NCI-H2196 (cell line): Measurements from ENCODE around the gene PRDX1.

Experiments
- DNase-seq: peaks from one replicate; lab custom pipeline; 2025; ENCODE audit not compliant: unreplicated experiment; lab: John Stamatoyannopoulos, UW

Gene PRDX1

GRCh38 chr1:45521413-45522323 is at the start of gene PRDX1:
Gene PRDX1, minus strand, starts transcription at chr1:45521884. Its CDS starts 2,841 bp downstream, at chr1:45519043.
- peak; percentile 95 for DNase-seq

- no peak for DNase-seq
Measured at GRCh38 chr1:45570631-45571030, 48.9 kb upstream of the PRDX1 start.

DNA sequence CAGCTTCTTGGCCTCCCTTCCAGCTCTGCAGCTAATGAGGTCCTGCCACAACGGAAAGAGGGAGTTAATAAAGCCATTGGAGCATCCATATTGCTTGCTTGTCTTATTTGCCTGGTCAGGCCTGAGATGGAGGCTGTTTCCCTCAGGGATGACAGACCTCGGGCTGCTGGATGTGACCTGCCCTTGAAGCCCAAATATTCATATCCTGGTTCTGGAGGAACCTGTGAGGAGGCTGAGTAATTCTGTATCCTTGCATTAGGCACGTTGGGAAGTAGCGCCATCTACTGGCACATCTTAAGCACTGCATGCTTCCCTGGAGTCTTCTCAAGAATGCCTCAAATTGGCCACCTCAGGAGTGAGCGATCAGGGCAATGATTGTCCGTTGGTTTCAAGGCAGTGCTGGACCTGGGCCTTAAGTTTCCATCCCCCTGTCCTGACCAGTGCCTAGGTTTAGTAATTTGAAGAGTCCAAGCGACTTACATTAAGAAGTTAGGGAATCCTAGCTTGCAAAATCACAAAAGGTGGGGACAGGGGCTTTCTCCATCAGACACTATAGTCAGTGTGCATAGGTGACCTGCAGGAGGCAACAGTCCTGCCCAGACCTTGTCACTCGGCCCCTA is 48.4 kb upstream of the PRDX1 start:
- peak; percentile 73 for DNase-seq

DNA sequence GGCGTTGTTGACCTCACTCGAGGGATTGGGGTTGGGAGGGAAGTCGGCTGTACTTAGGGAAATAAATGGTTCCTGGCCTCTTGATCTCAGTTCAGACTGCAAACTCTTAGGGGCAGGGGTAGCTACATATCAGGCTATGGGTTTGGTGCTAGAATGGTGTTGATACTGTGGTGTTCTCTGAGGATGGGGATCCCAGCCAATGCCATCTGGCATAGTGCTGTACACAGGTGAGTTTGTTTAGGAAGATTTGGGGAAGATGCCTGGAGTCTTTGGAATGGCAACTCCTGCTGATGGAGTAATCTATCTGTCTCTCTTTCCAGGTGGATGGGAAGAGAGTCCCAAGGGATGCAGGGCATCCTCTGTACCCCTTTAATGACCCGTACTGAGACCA is 47.9 kb upstream of the PRDX1 start:
- no peak for DNase-seq

- DNase-seq = no peak
Measured at GRCh38 chr1:45568421-45568820, 46.7 kb upstream of the PRDX1 start.

- no peak for DNase-seq
Measured at GRCh38 chr1:45567911-45568310, 46.2 kb upstream of the PRDX1 start.

DNA sequence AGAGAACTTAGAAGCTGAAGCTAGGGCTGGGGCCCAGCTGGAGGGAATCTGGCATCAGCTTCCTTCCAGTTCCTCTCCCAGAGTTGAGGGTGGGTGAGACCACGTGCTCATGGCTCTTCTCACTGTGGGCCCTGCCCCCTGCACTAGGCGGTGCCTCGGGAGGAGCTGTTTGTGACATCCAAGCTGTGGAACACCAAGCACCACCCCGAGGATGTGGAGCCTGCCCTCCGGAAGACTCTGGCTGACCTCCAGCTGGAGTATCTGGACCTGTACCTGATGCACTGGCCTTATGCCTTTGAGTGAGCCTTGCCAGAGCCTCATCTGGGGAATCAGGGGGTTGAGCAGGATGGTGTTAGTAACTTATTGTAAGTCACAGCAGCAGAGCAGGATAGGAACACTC is 45.0 kb upstream of the PRDX1 start:
- DNase-seq = no peak

DNA sequence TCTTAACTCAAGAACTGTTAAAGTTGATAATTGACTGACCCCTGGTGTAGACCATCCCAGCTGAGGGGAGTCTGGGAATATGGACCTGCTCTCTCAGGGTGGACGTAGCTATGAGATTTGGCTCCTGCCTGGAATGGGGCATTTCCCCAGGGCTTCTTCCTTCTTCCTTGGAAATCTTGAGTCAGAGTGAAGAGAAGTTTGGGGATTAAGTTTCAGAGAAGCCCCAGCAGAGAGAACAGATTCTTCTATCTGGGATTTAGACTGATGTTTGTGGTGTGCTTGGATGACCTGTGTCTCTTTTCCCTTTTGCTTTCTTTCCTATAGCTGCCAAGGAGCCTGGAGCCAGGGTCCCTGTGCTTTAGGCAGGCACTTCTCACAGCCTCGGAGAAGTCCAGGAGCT is 42.2 kb upstream of the PRDX1 start:
- no peak for DNase-seq

- DNase-seq = peak; percentile 90
Measured at GRCh38 chr1:45557422-45557944, 35.8 kb upstream of the PRDX1 start.

DNA sequence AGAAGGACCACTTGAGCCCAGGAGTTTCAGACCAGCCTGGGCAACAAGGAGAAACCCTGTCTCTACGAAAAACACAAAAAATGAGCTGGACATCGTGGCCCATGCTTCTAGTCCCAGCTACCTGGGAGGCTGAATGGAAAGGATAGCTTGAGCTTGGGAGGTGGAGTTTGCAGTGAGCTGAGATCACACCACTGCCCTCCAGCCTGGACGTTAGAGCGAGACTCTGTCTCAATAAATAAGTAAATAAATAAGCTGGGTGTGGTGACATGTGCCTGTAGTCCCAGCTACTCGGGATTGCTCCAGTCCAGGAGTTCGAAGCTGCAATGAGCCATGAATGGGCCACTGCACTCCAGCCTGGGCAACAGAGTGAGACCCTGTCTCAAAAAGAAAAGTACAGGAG is 32.5 kb upstream of the PRDX1 start:
- no peak for DNase-seq

- peak; percentile 77 for DNase-seq
Measured at GRCh38 chr1:45552331-45552730, 30.6 kb upstream of the PRDX1 start.

DNA sequence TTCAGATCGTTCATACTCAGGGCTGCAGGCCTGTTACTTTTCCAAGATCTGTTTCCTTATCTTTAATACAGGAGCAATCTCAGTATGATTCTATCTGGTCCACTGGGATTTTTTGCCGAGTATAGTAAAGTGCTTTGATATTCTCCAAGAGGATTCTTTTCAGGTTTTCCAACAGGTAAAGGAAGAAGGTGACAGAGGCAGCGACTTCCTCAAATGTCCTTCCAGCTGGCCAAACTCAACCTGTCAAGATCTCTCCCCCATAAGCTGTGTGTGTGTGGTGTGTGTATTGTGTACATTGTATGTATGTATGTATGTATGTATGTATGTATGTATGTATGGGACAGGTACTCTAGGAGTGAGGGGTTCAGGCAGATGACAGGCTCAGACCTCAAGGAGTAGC is 30.0 kb upstream of the PRDX1 start:
- DNase-seq = no peak

DNA sequence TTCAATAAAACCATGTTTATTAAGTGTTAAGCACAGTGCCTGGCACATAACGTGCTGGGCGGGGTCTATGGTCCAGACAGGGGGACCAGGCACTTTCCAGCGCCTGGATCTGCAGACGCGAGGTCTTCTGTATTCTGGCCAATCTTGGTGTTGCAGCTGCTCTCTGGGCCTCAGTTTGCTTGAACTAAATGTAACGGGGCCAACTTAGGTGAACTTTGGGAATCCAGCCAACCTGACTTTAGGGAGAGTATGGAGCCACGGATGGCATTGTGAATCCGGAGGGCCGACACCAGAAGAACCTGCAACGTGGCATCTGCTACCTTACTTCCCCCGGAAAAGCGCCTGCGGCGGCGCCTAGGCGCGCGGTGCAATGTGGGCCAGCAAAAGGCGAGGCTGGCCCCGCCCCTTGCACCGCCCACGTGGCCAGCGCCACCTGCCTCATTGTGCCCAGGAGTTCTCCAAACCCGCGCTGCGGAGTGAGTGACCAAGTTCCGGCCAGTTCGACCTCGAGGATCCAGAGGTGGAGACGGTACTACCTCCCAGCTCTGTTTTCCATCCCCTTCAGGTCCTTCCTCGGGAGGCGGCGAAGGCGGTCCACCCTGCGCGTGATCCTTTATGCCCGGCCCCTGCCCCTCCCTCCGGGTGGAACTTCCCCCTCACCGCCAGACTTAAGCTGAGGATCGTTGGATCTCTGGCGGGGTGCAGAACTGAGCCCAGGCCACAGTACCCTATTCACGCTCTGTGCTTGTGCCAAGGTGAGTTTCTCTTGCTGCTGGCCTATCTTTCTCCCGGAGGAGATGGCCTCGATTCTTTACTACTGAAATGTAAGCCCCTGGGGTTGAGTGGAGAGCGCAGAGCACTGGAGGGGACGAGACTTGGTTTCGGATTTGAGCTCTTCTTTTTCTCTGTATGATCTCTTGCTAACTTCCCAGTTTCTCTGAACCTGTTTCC is 29.0 kb upstream of the PRDX1 start, which contains the start of gene AKR1A1:
Gene AKR1A1 (plus strand): TSS at position 426 of the 951 bp plus-strand sequence. CDS start 10,969 bp downstream, outside the sequence.
- DNase-seq = peak; percentile 96

- no peak for DNase-seq
Measured at GRCh38 chr1:45545553-45546310, 24.0 kb upstream of the PRDX1 start.

- no peak for DNase-seq
Measured at GRCh38 chr1:45545019-45545493, 23.4 kb upstream of the PRDX1 start.

DNA sequence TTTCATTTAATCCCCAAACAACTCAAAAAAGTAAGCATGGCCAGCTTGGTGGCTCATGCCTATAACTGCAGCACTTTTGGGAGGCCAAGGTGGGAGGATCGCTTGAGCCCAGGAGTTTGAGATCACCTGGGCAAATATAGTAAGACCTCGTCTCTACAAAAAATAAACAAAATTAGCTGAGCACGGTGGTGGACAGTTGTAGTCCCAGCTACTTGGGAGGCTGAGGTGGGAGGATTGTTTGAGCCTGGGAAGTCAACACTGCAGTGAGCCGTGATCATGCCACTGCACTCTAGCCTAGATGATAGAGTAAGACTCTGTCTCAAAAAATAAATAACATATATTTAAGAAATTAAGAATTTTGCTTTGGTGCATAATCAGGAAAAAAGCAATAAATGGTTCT is 22.8 kb upstream of the PRDX1 start:
- no peak for DNase-seq

GRCh38 chr1:45543581-45544417 is 22.1 kb upstream of the PRDX1 start:
- DNase-seq = no peak

GRCh38 chr1:45542591-45542990 is 20.9 kb upstream of the PRDX1 start:
- DNase-seq = no peak

GRCh38 chr1:45541193-45541592 is 19.5 kb upstream of the PRDX1 start:
- no peak for DNase-seq
